ENCODE results near the gene ANKRD53. TPM values are rescaled to one million over a fixed set of nuclear protein-coding genes. Genes with fewer than 3 reads are reported as not detected.

ANKRD53 gene
- polyA plus RNA-seq, 1 of the 3 experiments (the other 2 are of a cell fraction): 0.58 TPM

DNA sequence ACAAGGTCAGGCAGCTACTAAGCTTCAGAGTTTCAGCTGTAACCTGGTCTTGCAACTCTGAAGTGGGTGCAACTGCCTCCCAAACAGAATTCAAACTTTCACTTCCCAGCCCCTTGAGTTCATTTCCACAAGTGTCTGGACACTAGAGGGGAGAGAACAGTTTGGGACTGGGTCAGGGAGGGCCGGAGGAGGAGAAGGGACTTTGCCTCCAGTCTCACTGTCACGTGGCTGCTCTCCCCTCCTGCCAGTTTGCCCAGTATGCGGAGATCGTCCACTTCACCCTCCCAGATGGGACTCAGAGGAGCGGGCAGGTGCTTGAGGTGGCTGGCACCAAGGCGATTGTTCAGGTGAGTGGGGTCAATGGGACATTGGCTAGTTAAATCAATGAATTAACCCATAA lies 20.6 kb upstream of the ANKRD53 start:
- Histone ChIP-seq H3K4me2 (no peak overlapping the region), H3K27me3 (ENCODE audit: insufficient read depth) (no peaks in the 10 kb centered on the region), H3K4me3 (ENCODE audit: low read depth in 2 of 2, low read length in 1 of 2) (no peak overlapping the region), H3K27ac (ENCODE audit: low read depth in 2 of 2, low read length in 1 of 2) (no peak overlapping the region), H4K20me1 (ENCODE audit: insufficient read depth) (no peaks in the 10 kb centered on the region), H3K9me3 (no peaks in the 10 kb centered on the region), H3K79me2 (ENCODE audit: insufficient read depth) (no peaks in the 10 kb centered on the region), H3K36me3 (replicated peaks in 1 of 2; ENCODE audit: control insufficient read depth in 1 of 2, insufficient read depth in 2 of 2, low read length in 1 of 2) (no peaks in the 10 kb centered on the region), H3K9me2 (no peaks in the 10 kb centered on the region), H2AFZ (ENCODE audit: low read depth) (no peak overlapping the region), H3F3A (replicated peaks; ENCODE audit: insufficient read depth) (no peaks in the 10 kb centered on the region), H3K4me1 (ENCODE audit: control insufficient read depth in 1 of 2, insufficient read depth in 2 of 2, low read depth in 1 of 2, low read length in 1 of 2) (no peaks in the 10 kb centered on the region), H3K9ac (no peak overlapping the region)
- ChIA-PET POLR2A (no interaction called here), CTCF (interaction anchor here (1.2 to 4.4 kb wide), 3 partner anchors 9 to 87 kb away, joined by 3 to 14 read pairs (median 8); no protein-coding TSS in a partner anchor)
- TF ChIP-seq ELF1 (IDR thresholded peaks at IDR 0.05): no peak
- no peak for TF ChIP-seq USF2 (IDR thresholded peaks at IDR 0.05; ENCODE audit: borderline replicate concordance, low read depth, low read length)
- TF ChIP-seq, protein P1, sequence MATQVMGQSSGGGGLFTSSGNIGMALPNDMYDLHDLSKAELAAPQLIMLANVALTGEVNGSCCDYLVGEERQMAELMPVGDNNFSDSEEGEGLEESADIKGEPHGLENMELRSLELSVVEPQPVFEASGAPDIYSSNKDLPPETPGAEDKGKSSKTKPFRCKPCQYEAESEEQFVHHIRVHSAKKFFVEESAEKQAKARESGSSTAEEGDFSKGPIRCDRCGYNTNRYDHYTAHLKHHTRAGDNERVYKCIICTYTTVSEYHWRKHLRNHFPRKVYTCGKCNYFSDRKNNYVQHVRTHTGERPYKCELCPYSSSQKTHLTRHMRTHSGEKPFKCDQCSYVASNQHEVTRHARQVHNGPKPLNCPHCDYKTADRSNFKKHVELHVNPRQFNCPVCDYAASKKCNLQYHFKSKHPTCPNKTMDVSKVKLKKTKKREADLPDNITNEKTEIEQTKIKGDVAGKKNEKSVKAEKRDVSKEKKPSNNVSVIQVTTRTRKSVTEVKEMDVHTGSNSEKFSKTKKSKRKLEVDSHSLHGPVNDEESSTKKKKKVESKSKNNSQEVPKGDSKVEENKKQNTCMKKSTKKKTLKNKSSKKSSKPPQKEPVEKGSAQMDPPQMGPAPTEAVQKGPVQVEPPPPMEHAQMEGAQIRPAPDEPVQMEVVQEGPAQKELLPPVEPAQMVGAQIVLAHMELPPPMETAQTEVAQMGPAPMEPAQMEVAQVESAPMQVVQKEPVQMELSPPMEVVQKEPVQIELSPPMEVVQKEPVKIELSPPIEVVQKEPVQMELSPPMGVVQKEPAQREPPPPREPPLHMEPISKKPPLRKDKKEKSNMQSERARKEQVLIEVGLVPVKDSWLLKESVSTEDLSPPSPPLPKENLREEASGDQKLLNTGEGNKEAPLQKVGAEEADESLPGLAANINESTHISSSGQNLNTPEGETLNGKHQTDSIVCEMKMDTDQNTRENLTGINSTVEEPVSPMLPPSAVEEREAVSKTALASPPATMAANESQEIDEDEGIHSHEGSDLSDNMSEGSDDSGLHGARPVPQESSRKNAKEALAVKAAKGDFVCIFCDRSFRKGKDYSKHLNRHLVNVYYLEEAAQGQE (IDR thresholded peaks at IDR 0.05; ENCODE audit: low read depth, low read length): no peak
- no peak for TF ChIP-seq FOSL2 (IDR thresholded peaks at IDR 0.05; ENCODE audit: borderline replicate concordance, low read depth)
- TF ChIP-seq SIN3A (IDR thresholded peaks at IDR 0.05; ENCODE audit: borderline replicate concordance, low read depth, low read length): no peak
- no peak for TF ChIP-seq SMC3 (IDR thresholded peaks at IDR 0.05; ENCODE audit: low read depth, low read length)
- TF ChIP-seq YY1 (IDR thresholded peaks at IDR 0.05; ENCODE audit: low read depth): no peak
- no peak for TF ChIP-seq EZH2phosphoT487 (IDR thresholded peaks at IDR 0.05; ENCODE audit: borderline replicate concordance, low read depth)
- no peak for TF ChIP-seq RAD21 (IDR thresholded peaks at IDR 0.05; ENCODE audit: low read length)
- no peak for TF ChIP-seq FOXJ3 (CRISPR knock-in tag; IDR thresholded peaks at IDR 0.05)
- TF ChIP-seq, protein P2, sequence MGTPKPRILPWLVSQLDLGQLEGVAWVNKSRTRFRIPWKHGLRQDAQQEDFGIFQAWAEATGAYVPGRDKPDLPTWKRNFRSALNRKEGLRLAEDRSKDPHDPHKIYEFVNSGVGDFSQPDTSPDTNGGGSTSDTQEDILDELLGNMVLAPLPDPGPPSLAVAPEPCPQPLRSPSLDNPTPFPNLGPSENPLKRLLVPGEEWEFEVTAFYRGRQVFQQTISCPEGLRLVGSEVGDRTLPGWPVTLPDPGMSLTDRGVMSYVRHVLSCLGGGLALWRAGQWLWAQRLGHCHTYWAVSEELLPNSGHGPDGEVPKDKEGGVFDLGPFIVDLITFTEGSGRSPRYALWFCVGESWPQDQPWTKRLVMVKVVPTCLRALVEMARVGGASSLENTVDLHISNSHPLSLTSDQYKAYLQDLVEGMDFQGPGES (IDR thresholded peaks at IDR 0.05; ENCODE audit: low read depth, low read length): no peak
- no peak for TF ChIP-seq MAX (IDR thresholded peaks at IDR 0.05; ENCODE audit: low read depth)
- 82% methylated on average over 6 of the region's 6 CpGs for WGBS (ENCODE audit: low lambda C conversion rate)
- no peak for DNase-seq
